Activated CD4-positive, alpha-beta T cell treated with anti-CD3 and anti-CD28 coated beads, Interleukin-10, Interleukin-2, amounts not matched to agents 100 ng/mL and 50 ng/mL, durations not matched to agents 16 hours and 8 hours (primary cell): ENCODE measurements around the gene PLSCR2.
A peak's percentile ranks its signal among the peaks of the same experiment; 100 is the strongest.
"Not testable (repeated sequence)": the region's sequence is repeated elsewhere in the genome, so short reads cannot be mapped to it uniquely, and the experiment has no call there.

Experiments
- DNase-seq: peaks from one replicate; pipeline ENCODE4 v3.0.0-alpha.2; 2020

PLSCR2 gene, protein sequence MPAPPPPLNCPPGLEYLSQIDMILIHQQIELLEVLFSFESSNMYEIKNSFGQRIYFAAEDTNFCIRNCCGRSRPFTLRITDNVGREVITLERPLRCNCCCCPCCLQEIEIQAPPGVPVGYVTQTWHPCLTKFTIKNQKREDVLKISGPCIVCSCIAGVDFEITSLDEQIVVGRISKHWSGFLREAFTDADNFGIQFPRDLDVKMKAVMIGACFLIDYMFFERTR

DNA sequence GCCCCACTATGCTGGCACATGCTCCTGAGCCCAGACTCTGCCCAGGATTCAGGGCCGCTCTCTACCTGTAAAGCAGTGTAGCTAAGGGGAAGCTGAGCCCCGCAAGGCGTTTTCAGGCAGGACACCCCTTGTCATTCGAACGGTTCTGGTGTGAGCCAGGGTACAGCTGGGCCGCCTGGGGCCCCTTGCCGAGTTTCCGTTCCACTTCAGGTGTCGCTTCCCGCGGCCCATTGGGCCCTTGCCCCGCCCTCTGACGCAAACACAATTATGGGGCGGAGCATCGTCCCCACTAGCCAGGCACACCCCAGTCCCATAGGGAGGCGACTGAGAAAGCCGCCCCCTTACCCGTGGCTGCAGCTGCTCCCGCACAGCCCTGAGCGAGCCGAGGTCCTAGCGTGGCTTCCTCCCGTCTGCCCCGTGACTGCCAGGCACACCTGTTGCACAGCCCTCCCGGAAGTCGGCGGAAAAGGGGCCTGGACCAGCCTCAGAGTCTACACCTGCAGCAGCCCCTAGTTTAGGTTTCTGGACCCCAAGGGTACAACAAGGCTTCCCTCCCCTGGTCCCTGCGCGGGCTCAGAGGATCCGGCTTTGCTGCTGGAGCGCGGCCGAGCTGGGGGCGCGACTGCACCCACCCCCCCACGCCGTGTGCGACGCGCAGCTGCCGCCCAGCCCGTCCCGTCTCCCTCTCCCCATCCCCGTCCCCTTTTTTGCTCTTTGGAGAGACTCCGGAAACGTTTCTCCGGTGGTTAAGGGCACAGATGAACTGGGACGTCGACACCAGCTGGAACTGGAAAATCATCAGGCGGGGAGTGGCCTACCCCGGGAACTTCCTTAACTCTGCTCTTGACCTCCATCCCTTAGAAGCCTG lies at the start of gene PLSCR2:
Gene PLSCR2 (minus strand): TSS at position 412 of the 868 bp plus-strand sequence. CDS start 9,657 bp downstream, outside the sequence.
- peak; percentile 61 for DNase-seq

DNA sequence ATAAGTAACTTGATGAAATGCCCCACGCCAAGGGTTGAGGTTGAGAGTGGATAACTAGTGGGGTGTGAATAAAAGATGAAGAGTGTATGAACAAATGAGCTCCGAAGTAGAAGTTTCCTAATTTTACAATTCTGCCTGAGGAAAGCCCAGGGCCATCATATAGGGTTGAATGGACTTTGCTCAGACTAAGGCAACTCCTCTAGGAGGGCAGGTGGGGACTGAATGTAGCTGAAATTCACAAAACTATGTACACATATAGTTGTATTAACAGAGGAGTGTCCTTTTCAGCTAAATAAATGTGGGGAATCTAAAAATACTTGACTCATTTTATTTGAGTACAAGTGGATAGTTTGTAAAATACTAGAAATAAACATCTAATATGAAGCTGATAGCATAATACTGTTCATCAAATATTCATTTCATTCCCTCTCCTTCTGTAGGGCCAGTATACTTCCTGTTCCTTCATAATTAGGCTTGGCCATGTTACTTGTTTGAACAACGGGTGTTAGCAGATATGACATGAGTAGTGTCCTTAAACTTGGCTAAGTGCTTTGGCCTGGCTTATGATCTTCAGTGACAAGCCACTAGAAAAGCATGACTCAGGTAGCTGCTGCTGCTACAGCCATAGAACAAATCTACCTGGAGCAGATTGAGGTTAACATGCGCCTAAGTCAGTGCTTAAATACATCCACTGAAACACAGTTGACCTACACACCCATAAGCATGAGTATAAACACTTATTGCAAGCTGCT lies 48.5 kb upstream of the PLSCR2 start:
- DNase-seq = no peak

DNA sequence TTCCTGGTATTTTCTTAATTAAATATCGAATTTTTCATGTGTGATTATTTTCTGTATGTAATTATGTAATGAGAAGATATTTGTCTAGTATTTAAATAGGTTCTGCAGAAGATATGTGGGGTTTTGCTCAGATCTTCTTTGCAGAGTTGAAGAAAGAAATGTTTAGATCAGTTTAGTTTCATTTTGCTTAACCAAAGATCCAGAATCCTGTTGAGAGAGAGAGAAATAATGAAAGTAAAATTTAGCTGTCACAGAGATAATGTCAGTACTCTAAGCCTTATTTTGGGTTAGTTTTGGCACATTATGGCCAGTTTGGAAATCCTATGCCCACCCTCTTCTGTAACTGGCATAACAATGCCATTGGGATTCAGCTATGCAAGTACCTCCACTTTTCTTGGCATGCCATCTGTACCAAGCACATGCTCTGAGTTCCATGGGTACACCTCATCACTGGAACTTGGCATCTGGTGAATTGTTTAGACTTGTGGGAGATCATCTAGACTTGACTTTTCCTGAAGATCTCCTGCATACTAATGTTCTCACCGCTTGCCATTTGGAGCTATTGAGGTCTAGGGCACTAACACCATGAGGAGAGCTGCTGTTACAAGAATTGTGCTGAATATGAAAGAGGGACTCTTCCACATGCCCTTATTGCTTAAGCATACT lies 44.2 kb upstream of the PLSCR2 start:
- no peak for DNase-seq

DNA sequence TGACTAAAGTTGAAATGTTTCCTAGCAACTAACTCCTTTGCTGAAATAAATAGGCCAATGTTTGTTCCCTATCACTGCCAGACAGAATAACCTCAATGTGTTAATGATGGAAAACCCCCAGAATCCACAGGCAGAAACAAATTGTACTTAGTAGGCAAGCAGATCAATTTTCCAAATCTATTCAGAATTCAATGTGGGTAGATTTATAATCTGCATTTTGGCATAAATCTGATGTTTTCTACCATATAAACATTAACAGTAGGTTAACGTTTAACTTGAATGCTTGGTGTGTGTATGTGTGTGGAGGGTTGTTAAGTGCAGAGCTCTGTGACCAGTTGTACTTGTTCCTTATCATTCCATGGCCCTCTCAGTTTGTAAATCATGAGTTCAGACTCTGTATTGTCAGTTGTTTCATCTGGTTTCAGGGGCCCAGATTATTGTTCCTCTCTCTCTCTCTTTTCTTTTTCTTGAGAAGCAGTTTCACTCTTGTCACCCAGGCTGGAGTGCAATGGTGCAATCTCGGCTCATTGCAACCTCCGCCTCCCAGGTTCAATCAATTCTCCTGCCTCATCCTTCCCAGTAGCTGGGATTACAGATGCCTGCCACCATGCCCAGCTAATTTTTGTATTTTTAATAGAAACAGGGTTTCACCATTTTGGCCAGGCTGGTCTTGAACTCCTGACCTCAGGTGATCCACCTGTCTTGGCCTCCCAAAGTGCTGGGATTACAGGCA lies 42.2 kb upstream of the PLSCR2 start:
- DNase-seq = no peak

DNA sequence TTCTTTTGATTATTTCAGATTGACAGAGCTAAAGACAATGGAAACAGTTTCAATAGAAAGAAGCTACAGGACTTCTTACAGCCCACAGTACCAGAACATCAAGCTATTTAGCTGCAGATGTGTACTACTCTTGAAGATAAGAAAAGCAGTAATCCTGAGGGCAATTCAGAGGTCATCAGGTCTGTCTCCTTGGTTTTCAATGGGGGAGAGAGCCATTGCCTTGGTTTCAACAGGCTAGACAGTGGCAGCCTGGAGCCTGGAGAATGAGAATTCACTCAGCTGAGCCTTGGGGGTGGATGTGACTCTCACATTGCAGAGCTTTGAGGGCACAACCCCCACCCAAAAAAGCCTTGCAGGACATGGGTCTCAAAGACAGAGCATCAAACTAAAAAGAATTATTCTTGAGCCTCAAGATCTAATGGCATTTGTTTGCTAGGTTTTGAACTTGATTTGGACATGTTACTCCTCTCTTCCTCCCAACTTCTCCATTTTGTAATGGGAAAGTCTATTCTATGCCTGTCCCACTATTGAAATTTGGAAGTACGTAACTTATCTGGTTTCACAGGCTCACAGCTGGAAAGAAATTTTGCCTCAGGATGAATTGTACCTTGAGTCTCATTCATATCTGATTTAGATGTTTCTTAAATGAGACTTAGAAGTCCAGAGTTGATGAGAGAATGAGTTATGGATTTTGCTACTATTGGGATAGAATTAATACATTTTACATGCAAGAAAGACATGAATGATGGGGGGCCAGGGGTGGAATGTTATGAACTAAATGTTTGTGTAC lies 38.2 kb upstream of the PLSCR2 start:
- DNase-seq = no peak

DNA sequence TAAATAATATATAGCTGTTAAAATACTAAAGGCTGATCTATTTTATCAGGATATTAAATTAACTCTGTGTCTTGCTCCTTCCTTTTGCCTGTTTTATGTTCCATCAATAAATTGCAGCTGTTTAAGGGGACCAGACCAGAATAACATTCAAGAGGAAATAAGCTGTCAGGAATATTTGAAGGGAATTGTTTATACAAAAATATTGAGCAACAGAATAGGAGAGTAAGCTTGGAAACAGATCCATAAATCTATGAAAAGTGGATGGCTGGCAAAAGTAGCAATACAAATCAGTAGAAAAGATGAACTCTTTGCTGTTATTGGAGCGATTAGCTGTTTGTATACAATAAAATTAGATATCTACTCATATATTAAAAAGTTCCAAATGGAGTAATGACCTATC lies 36.2 kb upstream of the PLSCR2 start:
- no peak for DNase-seq

DNA sequence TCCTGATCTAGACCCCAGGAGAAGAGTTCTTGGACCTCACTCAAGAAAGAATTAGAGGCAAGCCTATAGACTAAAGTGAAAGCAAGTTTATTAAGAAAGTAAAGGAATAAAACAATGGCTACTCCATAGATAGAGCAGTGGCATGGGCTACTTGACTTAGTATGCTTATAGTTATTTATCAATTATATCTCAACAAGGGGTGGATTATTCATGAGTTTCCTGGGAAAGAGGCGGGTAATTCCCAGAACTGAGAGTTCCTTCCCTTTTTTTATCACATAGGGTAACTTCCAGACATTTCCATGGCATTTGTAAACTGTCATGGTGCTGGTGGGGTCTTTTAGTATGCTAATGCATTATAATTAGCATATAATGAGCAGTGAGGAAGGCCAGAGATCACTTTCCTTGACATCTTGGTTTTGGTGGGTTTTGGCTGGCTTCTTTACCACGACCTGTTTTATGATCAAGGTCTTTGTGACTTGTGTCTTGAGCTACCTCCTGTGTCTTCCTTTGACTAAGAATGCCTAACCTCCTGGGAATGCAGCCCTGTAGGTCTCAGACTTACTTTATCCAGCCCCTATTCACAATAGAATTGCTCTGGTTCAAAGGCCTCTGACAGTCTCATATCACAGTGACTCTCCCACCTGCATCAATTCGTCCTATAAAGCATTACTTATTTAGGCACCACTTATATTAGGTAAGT lies 35.3 kb upstream of the PLSCR2 start:
- no peak for DNase-seq

DNA sequence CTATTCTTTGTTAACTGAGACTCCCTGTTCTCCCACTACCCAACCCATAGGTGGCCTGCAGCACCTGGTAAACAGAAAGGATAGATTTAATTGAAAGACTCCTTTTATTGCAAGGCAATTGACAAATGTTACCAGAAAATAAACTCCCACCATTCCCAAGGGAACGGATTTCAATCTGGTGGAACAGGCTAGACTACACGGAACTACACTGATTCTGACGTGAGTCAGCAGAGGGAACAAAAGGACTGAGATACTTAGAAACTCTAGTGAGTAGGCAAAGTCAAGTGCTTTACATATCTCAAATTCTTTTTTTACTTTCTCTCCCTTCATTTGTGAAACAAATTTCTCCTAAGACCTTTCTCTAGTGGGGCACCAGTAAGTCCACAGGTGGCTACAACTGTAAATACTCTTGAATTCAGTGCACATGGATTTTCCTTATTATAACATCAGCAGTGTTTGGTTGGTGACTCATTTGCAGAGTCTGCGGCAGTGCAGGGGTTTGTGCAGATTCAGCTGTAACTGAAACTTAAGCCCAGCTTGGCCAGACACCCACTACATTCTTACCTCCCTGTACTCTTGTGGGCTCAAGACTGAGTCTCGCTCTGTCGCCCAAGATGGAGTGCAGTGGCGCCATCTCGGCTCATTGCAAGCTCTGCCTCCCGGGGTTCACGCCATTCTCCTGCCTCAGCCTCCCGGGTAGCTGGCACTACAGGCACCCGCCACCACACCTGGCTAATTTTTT lies 34.3 kb upstream of the PLSCR2 start:
- peak; percentile 59 for DNase-seq

DNA sequence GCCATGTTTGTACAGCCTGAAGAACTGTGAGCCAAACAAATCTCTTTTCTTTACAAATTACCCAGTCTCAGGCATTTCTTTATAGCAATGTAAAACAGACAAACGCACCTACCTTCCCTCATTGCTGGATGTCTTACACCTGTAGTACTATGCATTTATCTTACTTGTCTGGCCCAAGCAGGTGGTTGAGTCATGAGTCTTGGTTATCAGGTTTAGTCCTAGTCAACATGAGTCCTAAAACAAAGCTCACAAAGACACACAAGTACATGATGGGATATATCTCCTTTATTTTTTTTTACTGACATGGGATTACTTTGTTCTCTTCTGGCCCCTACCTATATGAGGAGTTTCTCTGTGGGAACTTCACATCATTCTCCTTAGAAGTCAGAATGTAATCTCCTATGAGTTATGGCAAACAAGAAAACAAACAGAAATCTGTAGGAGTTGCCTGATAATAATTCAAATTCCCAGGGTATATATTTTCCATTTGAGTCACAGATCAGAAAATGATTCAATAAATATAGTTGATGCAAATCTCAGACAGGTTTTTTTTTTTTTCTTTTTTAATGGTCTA lies 33.6 kb upstream of the PLSCR2 start:
- DNase-seq = no peak

DNA sequence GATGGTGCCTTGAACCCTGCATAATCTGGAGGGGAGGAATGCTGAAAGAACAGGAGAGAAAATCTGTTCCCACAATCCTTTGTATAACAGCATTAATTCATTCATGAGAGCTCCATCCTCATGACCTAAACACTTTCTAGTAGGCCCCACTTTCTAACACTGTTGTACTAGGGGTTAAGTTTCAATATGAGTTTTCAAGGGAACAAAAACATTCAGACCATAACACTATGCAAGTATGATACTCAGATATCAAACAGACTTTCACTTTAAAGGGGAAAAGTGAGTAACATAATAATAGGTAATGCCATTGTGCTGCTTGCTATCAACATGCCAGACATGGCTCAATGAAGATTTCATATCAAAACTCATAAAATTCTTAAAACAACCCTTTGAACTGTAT lies 32.4 kb upstream of the PLSCR2 start:
- peak; percentile 37 for DNase-seq

DNA sequence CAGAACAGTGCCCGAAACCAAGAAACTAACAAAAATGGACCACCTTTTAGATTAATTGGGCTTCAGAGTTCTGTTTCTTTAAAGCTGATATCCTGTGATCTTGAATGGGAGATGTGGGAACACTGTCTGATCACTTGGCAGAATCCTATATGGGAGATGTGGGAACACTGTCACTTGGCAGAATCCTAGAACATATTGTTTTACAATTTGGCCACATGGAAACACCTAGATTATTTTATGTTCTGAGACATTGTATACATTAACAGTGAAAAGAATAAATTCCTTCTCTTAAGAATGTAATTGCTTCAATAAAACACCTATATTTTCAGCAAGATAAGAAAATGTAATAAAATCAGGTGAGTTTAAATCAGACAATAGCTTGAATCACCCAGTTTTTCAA lies 30.3 kb upstream of the PLSCR2 start:
- no peak for DNase-seq

DNA sequence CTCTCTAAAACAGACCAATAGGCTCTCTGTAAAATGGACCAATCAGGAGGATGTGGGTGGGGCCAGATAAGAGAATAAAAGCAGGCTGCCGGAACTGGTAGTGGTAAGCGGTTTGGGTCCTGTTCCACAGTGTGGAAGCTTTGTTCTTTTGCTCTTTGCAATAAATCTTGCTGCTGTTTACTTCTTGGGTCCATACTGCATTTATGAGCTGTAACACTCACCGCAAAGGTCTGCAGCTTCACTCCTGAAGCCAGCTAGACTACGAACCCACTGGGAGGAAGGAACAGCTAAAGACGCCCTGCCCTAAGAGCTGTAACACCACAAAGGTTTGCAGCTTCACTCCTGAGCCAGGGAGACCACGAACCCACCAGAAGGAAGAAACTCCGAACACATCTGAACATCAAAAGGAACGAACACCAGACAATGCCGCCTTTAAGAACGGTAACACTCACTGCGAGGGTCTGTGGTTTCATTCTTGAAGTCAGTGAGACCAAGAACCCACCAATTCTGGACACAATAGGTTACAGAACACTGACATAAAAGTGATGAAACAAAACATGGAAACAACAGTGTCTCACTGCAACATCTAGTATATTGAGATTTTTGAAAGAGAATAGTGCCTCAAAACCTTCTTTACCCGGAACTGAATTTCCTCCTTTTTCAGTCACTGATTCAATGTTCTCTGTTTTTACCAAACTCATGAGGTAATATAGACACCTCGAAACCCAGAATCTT lies 28.8 kb upstream of the PLSCR2 start:
- DNase-seq = peak; percentile 29

DNA sequence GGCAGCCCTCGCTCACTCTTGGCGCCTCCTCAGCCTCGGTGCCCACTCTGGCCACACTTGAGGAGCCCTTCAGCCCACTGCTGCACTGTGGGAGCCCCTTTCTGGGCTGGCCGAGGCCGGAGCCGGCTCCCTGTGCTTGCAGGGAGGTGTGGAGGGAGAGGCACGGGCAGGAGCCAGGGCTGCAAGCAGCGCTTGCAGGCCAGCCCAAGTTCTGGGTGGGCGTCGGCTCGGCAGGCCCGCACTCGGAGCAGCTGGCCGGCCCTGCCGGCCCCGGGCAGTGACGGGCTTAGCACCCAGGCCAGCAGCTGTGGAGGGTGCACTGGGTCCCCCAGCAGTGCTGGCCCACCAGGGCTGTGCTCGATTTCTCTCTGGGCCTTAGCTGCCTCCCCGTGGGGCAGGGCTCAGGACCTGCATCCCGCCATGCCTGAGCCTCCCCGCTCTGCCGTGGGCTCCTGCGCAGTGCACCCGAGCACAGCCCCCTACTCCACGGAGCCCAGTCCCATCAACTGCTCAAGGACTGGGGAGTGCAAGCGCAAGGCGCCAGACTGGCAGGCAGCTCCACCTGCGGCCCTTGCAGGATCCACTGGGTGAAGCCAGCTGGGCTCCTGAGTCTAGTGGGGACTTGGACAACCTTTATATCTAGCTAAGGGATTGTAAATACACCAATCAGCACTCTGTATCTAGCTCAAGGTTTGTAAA lies 27.9 kb upstream of the PLSCR2 start:
- DNase-seq = not testable (repeated sequence)

DNA sequence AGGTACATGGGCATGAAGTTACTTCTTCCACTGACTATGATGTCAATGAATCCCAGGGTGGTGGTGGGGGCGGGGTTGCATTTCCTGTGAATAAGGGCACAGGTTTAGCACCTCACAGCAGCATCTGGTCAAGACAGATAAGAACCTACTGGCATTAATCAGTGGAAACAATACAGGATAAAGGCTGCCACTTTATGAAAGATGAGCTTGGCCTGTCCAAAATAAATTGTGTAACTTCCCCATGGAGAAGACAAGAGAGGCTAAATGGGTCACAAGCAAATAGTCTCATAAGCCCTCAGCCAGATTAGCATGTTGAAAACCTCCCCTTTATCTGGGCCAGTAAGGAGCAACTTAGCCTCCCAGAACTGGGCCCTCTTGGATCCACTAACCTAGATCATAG lies 27.4 kb upstream of the PLSCR2 start:
- DNase-seq = no peak

DNA sequence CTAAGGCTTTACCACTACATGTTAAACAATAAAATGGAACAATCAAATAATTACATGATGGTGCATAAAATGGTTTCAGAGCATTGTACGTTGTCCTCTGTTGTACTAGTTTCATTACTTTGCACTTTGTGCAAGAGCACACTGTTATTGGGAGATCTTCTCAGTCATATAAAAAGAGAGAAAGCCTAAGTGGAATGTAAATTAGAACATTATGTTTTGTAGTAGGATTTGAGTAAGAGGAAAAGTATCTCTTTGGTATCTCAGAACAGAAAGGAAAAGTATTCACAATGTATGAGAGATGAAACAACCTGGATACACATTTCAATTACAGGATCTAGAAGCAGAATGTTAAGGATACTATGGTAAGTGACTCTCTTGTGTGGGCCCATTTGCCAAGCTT lies 26.9 kb upstream of the PLSCR2 start:
- no peak for DNase-seq

DNA sequence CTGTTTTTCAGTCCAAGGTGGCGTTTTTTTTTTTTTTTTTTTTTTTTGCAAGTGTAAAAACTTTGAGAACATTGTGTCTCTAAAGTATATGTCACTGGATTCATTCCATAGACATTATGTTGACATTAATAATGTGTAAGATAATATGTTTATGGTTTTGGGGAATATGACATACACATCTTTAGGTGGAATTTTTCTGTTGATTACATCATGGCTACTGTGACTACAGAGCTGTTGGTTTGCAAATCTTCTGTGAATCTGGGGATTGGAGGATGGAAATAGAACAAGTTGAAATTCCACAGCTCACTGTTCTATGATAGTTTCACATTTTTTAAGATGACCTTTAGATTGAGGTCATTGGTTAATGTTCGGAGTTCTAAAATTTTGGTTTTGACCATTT lies 24.4 kb upstream of the PLSCR2 start:
- DNase-seq = no peak

DNA sequence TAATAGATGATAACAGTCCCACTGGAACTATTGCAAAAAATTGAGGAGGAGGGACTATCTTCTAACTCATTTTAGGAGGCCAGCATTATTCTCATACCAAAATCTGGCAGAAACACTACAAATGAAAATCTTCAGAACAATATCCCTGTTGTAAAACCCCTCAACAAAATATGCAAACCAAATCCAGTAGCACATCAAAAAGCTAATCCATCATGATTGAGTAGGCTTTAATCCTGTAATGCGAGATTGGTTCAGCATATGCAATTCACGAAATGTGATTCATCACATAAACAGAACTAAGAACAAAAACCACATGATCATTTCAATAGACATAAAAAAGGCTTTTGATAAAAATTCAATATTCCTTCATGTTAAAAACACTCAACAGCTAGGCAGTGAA lies 23.9 kb upstream of the PLSCR2 start:
- DNase-seq = no peak

DNA sequence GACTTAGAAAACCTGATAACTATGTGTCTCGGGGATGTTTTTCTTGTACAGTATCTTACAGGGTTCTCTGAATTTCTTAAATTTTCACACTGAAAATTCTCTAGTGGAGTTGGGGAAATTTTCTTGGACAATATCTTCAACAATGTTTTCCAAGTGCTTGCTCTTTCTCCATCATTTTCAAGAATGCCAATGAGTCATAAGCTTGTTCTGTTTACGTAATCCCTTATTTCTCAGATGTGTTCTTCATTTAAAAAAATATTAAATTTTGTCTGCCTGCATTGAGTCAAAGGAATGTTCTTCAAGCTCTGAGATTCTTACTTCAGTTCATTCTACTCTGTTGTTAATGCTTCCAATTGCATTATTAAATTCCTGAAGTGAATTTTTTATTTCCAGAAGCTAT lies 21.9 kb upstream of the PLSCR2 start:
- DNase-seq = no peak
